ENCODE measurements around the gene CYP3A4.
"Not testable (repeated sequence)": the region's sequence is repeated elsewhere in the genome, so short reads cannot be mapped to it uniquely, and the experiment has no call there.

The CYP3A4 gene

DNA sequence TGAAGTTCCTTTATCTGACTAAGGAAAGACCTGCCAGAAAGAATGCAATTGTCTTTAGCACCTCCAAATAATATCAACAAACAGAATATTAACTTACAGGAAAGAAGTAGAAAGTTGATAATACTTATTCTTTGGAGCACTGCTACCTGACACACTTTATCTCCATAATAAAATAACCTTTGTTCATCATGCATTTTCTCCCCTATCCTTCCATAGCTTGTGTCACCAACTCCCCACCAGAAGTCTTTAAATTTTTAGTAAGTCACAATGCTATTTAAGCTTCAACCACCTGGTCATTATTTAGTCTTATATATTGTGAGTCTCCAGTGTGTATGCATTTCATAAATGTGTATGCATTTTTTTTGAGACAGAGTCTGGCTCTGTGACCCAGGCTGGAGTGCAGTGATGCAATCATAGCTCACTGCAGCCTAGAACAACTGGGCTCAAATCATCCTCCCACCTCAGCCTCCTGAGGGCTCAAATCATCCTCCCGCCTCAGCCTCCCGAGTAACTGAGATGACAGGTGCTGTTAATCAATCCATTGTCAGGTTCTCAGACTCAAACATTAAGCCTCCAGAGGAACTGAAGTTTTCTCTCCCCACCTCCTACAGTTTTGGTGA lies 36.5 kb upstream of the CYP3A4 start:
- H3K36me3 ChIP-seq (ENCODE audit: insufficient read depth, low read length): no peaks in the 10 kb centered on the region
- no peaks in the 10 kb centered on the region for H3K4me1 ChIP-seq (ENCODE audit: control insufficient read depth, insufficient read depth, low read length)
- no peak overlapping the region for H3K9ac ChIP-seq (ENCODE audit: low read depth, low read length)
- H3K4me3 ChIP-seq (ENCODE audit: low read length): no peak overlapping the region
- peaks cover 75% of the 10 kb centered on the region for H3K27me3 ChIP-seq (ENCODE audit: control insufficient read depth, insufficient read depth, low read length)
- no peaks in the 10 kb centered on the region for H3K9me3 ChIP-seq (replicated peaks; ENCODE audit: low read length)
- H3K4me2 ChIP-seq (ENCODE audit: low read length): no peak overlapping the region

DNA sequence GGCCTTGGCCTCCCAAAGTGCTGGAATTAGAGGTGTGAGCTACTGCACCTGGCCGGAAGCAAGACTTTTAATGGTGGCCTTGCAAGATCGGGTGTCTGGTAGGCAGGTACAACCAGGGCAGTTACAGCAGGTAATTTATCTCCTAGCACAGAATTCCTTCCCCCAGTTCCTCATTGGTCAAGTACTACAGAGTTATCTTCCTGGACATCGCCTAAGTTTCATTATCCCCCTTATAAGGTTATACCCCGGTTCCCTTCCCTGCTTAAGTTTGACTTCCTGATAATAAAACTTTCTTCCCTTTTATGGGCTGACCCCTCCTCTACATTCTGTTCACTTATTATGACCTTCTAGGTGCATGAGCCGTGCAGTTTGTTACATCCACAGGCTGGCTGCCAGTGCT lies 24.8 kb upstream of the CYP3A4 start:
- H3K27me3 ChIP-seq (ENCODE audit: control insufficient read depth, insufficient read depth, low read length): peaks cover 21% of the 10 kb centered on the region
- no peaks in the 10 kb centered on the region for H3K36me3 ChIP-seq (ENCODE audit: insufficient read depth, low read length)
- no peak overlapping the region for H3K4me2 ChIP-seq (ENCODE audit: low read length)
- H3K4me1 ChIP-seq (ENCODE audit: control insufficient read depth, insufficient read depth, low read length): no peaks in the 10 kb centered on the region
- no peak overlapping the region for H3K4me3 ChIP-seq (ENCODE audit: low read length)
- H3K9me3 ChIP-seq (replicated peaks; ENCODE audit: low read length): peaks cover 6% of the 10 kb centered on the region
- H3K9ac ChIP-seq (ENCODE audit: low read depth, low read length): no peak overlapping the region

DNA sequence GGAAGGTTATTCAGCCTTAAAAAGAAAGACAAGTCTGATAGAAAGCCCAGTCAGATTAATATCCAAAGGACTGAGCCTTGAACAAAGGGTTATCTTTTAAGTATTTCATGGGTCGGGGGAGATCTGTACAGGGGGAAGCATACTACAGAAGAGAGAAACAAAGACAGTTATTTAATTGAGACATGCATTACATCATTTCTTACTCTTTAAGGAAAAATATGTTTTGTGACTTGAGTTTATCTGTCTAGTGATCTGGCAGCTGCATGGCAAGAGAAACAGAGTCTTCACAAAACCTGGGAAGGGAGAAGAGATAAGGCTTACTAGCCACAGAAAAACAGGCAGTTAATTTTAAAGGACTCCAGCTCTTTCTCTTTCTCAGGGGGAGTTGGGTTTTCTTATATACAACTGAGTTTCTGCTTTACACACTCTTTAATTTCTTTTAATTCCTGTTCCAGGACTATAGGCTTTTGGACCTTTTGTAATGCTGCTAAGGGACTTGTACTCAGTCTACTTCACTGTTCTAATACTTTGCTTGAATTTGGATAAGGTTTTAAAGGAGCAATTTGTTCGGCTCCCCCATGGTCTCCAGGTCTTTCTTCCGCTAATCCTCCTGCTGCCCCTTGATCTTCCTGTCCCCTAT lies 23.0 kb upstream of the CYP3A4 start:
- H3K9me3 ChIP-seq (replicated peaks; ENCODE audit: low read length): peaks cover 6% of the 10 kb centered on the region
- peaks cover 21% of the 10 kb centered on the region for H3K27me3 ChIP-seq (ENCODE audit: control insufficient read depth, insufficient read depth, low read length)
- H3K4me1 ChIP-seq (ENCODE audit: control insufficient read depth, insufficient read depth, low read length): no peaks in the 10 kb centered on the region
- no peaks in the 10 kb centered on the region for H3K36me3 ChIP-seq (ENCODE audit: insufficient read depth, low read length)
- no peak overlapping the region for H3K4me2 ChIP-seq (ENCODE audit: low read length)
- no peak overlapping the region for H3K9ac ChIP-seq (ENCODE audit: low read depth, low read length)
- no peak overlapping the region for H3K4me3 ChIP-seq (ENCODE audit: low read length)

DNA sequence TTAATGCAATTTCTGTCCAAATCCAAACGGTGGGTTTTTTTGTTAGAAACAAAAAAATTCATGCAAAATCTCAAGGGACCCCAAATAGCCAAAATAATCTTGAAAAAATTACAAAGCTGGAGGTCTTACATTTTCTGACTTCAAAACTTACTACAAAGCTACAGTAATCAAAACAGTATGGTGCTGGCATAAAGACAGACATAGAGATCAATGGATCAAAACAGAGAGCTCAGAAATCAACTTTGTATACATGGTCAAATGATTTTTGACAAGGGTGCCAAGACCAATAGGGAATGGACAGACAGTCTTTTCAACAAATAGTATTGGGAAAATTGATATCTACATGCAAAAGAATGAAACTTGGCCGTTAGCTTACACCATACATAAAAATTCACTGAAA lies 21.7 kb upstream of the CYP3A4 start:
- no peak overlapping the region for H3K4me2 ChIP-seq (ENCODE audit: low read length)
- peaks cover 21% of the 10 kb centered on the region for H3K27me3 ChIP-seq (ENCODE audit: control insufficient read depth, insufficient read depth, low read length)
- no peaks in the 10 kb centered on the region for H3K36me3 ChIP-seq (ENCODE audit: insufficient read depth, low read length)
- no peak overlapping the region for H3K4me3 ChIP-seq (ENCODE audit: low read length)
- H3K9ac ChIP-seq (ENCODE audit: low read depth, low read length): no peak overlapping the region
- no peaks in the 10 kb centered on the region for H3K4me1 ChIP-seq (ENCODE audit: control insufficient read depth, insufficient read depth, low read length)
- H3K9me3 ChIP-seq (replicated peaks; ENCODE audit: low read length): peaks cover 6% of the 10 kb centered on the region

DNA sequence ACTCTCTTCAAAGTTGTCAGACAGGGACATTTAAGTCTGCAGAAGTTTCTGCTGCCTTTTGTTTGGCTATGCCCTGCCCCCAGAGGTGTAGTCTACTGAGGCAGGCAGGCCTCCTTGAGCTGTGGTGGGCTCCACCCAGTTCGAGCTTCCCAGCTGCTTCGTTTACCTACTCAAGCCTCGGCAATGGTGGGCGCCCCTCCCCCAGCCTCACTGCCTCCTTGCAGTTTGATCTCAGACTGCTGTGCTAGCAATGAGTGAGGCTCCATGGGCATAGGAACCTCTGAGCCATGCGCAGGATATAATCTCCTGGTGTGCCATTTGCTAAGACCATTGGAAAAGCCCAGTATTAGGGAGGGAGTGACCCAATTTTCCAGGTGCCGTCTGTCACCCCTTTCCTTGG lies 19.1 kb upstream of the CYP3A4 start:
- H3K9ac ChIP-seq (ENCODE audit: low read depth, low read length); H3K4me3 ChIP-seq (ENCODE audit: low read length); H3K36me3 ChIP-seq (ENCODE audit: insufficient read depth, low read length); H3K4me1 ChIP-seq (ENCODE audit: control insufficient read depth, insufficient read depth, low read length); H3K9me3 ChIP-seq (replicated peaks; ENCODE audit: low read length); H3K4me2 ChIP-seq (ENCODE audit: low read length): not testable (repeated sequence)
- peaks cover 17% of the 10 kb centered on the region for H3K27me3 ChIP-seq (ENCODE audit: control insufficient read depth, insufficient read depth, low read length)

DNA sequence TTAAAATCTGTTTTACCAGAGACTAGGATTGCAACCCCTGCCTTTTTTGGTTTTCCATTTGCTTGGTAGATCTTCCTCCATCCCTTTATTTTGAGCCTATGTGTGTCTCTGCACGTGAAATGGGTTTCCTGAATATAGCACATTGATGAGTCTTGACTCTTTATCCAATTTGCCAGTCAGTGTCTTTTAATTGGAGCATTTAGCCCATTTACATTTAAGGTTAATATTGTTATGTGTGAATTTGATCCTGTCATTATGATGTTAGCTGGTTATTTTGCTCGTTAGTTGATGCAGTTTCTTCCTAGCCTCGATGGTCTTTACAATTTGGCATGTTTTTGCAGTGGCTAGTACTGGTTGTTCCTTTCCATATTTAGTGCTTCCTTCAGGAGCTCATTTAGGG lies 17.4 kb upstream of the CYP3A4 start:
- not testable (repeated sequence) for H3K9me3 ChIP-seq (replicated peaks; ENCODE audit: low read length); H3K9ac ChIP-seq (ENCODE audit: low read depth, low read length); H3K4me1 ChIP-seq (ENCODE audit: control insufficient read depth, insufficient read depth, low read length); H3K4me3 ChIP-seq (ENCODE audit: low read length); H3K27me3 ChIP-seq (ENCODE audit: control insufficient read depth, insufficient read depth, low read length); H3K4me2 ChIP-seq (ENCODE audit: low read length); H3K36me3 ChIP-seq (ENCODE audit: insufficient read depth, low read length)

DNA sequence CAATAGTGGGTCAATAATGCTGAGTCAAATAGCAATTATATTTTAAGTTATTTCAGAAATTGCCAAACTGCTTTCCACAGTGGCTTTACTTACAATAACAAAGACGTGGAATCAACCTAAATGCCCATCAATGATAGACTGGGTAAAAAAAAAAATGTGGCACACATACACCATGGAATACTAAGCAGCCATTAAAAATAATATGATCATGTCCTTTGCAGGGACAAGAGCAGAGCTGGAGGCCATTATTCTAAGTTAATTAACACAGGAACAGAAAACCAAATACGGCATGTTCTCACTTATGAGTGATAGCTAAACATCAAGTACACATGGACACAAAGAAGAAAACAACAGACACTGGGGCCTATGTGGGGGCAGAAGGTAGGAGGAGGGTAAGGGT lies 15.0 kb upstream of the CYP3A4 start:
- no peaks in the 10 kb centered on the region for H3K27me3 ChIP-seq (ENCODE audit: control insufficient read depth, insufficient read depth, low read length)
- no peak overlapping the region for H3K4me2 ChIP-seq (ENCODE audit: low read length)
- no peaks in the 10 kb centered on the region for H3K36me3 ChIP-seq (ENCODE audit: insufficient read depth, low read length)
- H3K9ac ChIP-seq (ENCODE audit: low read depth, low read length): no peak overlapping the region
- H3K4me1 ChIP-seq (ENCODE audit: control insufficient read depth, insufficient read depth, low read length): peaks cover 10% of the 10 kb centered on the region
- no peak overlapping the region for H3K4me3 ChIP-seq (ENCODE audit: low read length)
- H3K9me3 ChIP-seq (replicated peaks; ENCODE audit: low read length): no peaks in the 10 kb centered on the region

DNA sequence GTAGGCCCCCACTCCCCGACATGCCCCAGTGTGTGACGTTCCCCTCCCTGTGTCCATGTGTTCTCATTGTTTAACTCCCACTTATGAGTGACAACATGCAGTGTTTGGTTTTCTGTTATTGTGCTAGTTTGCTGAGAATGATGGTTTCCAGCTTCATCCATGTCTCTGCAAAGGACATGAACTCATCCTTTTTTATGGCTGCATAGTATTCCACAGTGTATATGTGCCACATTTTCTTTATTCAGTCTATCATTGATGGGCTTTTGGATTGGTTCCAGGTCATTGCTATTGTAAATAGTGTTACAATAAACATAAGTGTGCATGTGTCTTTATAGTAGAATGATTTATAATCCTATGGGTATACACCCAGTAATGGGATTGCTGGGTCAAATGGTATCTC lies 11.9 kb upstream of the CYP3A4 start:
- H3K4me1 ChIP-seq (ENCODE audit: control insufficient read depth, insufficient read depth, low read length): peaks cover 30% of the 10 kb centered on the region
- H3K9me3 ChIP-seq (replicated peaks; ENCODE audit: low read length); H3K4me2 ChIP-seq (ENCODE audit: low read length); H3K4me3 ChIP-seq (ENCODE audit: low read length); H3K27me3 ChIP-seq (ENCODE audit: control insufficient read depth, insufficient read depth, low read length); H3K36me3 ChIP-seq (ENCODE audit: insufficient read depth, low read length); H3K9ac ChIP-seq (ENCODE audit: low read depth, low read length): not testable (repeated sequence)

DNA sequence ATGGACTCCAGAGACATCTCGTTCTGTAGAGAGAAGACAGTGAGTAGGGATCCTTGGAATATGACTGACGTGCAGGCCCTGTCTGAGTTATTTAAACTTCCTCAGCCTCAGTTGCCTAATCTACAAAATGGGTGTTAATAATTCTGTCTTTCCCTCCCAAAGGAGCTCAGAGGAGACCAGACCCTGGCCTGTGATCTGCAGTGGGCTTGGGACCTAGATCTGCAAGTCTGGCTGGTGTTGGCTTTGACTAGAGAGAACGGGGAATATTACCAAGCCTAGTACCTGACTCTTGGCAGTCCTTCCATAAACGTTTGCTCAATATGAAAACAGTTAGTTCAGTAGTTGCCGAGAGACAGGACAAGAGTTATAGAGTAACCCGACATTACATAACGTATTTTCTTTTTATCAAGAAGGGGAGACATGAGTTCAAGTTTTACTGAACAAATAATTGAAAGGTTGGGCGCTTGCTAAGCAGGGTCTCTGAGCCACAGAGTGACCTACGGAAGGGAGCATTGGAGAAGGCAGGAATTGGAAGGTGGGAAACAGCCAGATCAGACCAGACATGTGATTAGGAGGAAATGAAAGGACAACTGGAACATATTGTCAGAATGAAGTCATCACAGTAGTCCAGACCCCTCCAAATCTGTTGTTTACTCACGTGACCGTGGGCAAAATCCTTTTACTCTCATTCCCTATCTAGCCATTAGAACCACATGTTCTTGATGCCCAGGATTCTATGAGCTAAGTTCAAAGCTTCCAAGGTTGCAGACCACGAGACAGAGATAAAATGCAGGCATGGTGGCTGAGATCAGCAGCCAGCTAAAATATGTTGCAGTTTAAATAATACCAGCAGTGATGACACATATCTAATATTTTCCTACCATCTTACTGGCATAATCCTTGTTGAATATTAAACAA lies 10.9 kb upstream of the CYP3A4 start:
- Histone ChIP-seq H3K27me3 (ENCODE audit: control insufficient read depth, insufficient read depth, low read length) (no peaks in the 10 kb centered on the region), H3K9ac (ENCODE audit: low read depth, low read length) (no peak overlapping the region), H3K36me3 (ENCODE audit: insufficient read depth, low read length) (no peaks in the 10 kb centered on the region), H3K4me1 (ENCODE audit: control insufficient read depth, insufficient read depth, low read length) (peaks cover 40% of the 10 kb centered on the region), H3K4me3 (ENCODE audit: low read length) (no peak overlapping the region), H3K4me2 (ENCODE audit: low read length) (peak overlapping the region; percentile 7), H3K9me3 (replicated peaks; ENCODE audit: low read length) (no peaks in the 10 kb centered on the region)

DNA sequence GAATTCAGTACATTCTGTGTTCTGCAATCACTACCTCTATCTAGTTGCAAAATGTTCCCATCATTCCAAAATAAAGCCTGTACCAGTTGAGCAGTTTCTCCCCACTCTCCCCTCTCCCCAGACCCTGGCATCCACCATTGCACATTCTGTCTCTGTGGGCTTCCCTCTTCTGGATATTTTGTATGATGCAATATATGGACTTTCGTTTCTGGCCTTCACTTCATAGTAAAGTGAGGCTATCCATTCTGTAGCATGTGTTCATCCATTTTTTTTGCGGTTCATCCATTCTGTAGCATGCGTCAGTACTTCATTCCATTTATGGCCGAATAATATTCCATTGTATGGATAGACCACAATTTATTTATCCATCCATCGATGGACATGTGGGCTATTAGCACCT lies 9.5 kb upstream of the CYP3A4 start:
- Histone ChIP-seq H3K9me3 (replicated peaks; ENCODE audit: low read length) (no peaks in the 10 kb centered on the region), H3K4me3 (ENCODE audit: low read length) (no peak overlapping the region), H3K4me1 (ENCODE audit: control insufficient read depth, insufficient read depth, low read length) (peaks cover 52% of the 10 kb centered on the region), H3K4me2 (ENCODE audit: low read length) (no peak overlapping the region), H3K9ac (ENCODE audit: low read depth, low read length) (no peak overlapping the region), H3K36me3 (ENCODE audit: insufficient read depth, low read length) (no peaks in the 10 kb centered on the region), H3K27me3 (ENCODE audit: control insufficient read depth, insufficient read depth, low read length) (no peaks in the 10 kb centered on the region)

DNA sequence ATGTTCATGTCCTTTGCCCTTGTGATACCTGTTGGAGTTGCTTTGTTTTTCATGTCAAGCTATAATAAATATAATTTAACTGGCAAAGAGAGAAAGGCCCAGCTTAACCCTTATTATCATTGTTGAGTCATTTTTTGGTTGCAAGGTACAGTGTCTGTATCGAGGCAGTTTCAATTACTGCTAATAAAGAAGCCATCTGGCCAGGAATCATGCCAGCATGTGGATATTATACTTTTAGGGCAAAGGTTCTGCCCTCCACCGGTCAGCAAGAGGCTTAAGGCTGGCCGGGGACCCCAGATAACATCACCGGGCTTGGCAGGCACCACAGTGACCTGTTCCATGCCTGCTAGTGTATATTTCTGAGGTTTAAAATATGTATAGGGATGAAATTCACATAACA lies 9.0 kb upstream of the CYP3A4 start:
- Histone ChIP-seq H3K9ac (ENCODE audit: low read depth, low read length) (no peak overlapping the region), H3K4me2 (ENCODE audit: low read length) (no peak overlapping the region), H3K4me3 (ENCODE audit: low read length) (no peak overlapping the region), H3K27me3 (ENCODE audit: control insufficient read depth, insufficient read depth, low read length) (no peaks in the 10 kb centered on the region), H3K4me1 (ENCODE audit: control insufficient read depth, insufficient read depth, low read length) (peaks cover 55% of the 10 kb centered on the region), H3K36me3 (ENCODE audit: insufficient read depth, low read length) (no peaks in the 10 kb centered on the region), H3K9me3 (replicated peaks; ENCODE audit: low read length) (no peaks in the 10 kb centered on the region)

Data from skeletal muscle satellite cell (primary cell).